Measurements from ENCODE around the gene STEEP1. TPM values are rescaled to one million over a fixed set of nuclear protein-coding genes. Genes with fewer than 3 reads are reported as not detected.

STEEP1 gene
- 20.1 TPM for total RNA-seq
- long read RNA-seq, partial matches to known transcripts: 0 of 7 reads
- long read RNA-seq, other reads (novel, unspliced or antisense): 3 of 7 reads

GRCh38 chrX:119565107-119565663 is at the start of gene STEEP1:
Gene STEEP1, minus strand, starts transcription at chrX:119565409. Its CDS starts 54 bp downstream, at chrX:119565355.
- peak within 1 kb of the TSS; percentile 78 for H3K27ac ChIP-seq
- peaks cover 8% of the 10 kb centered on the region for H3K4me1 ChIP-seq
- H3K27me3 ChIP-seq (ENCODE audit: low read depth): no peaks in the 10 kb centered on the region
- H3K36me3 ChIP-seq: peaks cover 6% of the 10 kb centered on the region
- no peak for TF ChIP-seq CTCF (IDR thresholded peaks at IDR 0.05)
- no peaks in the 10 kb centered on the region for H3K9me3 ChIP-seq
- peak; percentile 93 for DNase-seq
- intact Hi-C loops (cut with DNase I): no loop called here
- H3K4me3 ChIP-seq: peak within 1 kb of the TSS; percentile 66
- peak; percentile 96 to 97 for ATAC-seq

GRCh38 chrX:119614776-119615175 is 49.6 kb upstream of the STEEP1 start:
- Histone ChIP-seq H3K4me3 (no peak overlapping the region), H3K27ac (no peak overlapping the region), H3K36me3 (no peaks in the 10 kb centered on the region), H3K4me1 (no peaks in the 10 kb centered on the region), H3K9me3 (no peaks in the 10 kb centered on the region), H3K27me3 (ENCODE audit: low read depth) (no peaks in the 10 kb centered on the region)
- no peak for DNase-seq
- no peak for TF ChIP-seq CTCF (IDR thresholded peaks at IDR 0.05)
- intact Hi-C loops (cut with DNase I): no loop called here
- ATAC-seq: no peak

DNA sequence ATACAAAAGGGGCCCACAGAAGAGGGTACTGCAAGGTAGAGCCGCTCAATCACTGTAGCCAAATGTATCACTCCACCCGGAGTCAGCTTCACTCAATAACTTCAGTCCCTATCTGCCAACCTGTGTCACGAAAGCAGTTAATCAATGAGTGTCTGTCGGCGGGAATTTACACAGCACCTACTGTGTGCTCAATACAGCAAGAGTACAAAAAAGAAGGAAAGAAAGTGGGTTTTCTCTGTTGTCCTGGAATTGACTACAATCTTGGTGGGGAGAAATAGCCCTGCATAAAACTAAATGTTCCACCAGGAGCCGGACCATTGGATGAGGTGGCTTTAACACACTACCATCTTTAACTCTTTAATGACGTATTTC is 41.8 kb upstream of the STEEP1 start:
- Histone ChIP-seq H3K4me3 (peak overlapping the region; percentile 70), H3K9me3 (no peaks in the 10 kb centered on the region), H3K27me3 (ENCODE audit: low read depth) (no peaks in the 10 kb centered on the region), H3K27ac (peak overlapping the region; percentile 86), H3K4me1 (no peaks in the 10 kb centered on the region), H3K36me3 (no peaks in the 10 kb centered on the region)
- ATAC-seq: no peak
- TF ChIP-seq CTCF (IDR thresholded peaks at IDR 0.05): no peak
- intact Hi-C loops (cut with DNase I): no loop called here
- DNase-seq: no peak

DNA sequence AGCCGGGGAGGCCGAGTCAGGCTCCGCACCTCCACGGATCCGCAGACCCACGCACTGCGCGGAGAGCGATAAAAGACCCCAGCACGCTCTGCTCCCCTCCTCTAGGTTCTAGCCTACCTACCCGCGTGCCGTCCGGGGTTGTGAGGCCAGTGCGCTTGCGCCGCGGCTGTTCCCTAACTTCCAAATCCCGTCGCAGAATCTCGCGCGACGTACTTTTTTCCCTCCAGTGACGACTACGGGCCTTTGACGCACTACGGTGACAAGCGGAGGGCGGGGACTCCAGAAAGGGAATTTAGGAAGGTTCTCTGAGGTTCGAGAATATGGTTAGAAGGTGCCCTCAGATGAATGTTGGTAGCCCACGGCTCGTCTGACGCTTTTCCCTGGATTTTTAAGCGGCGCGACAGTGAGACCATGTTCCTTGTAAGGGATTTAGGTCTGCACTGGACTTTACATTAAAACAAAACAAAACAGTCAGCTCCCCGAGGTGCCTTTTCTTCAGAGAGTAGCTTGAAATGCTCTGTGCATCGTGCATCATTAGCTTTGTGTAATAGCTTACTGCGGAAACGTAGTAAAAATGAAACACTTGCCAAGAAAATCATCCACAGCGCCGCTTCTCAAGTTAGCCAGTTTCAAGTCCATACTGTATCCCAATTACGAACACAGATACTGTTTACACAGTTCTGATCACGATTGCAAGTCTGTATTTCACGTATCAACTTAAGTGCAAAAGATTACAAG is 41.2 kb upstream of the STEEP1 start, which contains the start of gene NKRF:
Gene NKRF (minus strand): TSS at position 145 of the 738 bp plus-strand sequence.
- Histone ChIP-seq H3K9me3 (no peaks in the 10 kb centered on the region), H3K4me1 (no peaks in the 10 kb centered on the region), H3K27ac (peak within 1 kb of the TSS; percentile 86), H3K36me3 (no peaks in the 10 kb centered on the region), H3K4me3 (peak within 1 kb of the TSS; percentile 70), H3K27me3 (ENCODE audit: low read depth) (no peaks in the 10 kb centered on the region)
- TF ChIP-seq CTCF (IDR thresholded peaks at IDR 0.05): no peak
- ATAC-seq: peak; percentile 97
- intact Hi-C loops (cut with DNase I): no loop called here
- DNase-seq: peak; percentile 94

- Histone ChIP-seq H3K36me3 (no peaks in the 10 kb centered on the region), H3K4me3 (peak overlapping the region; percentile 70), H3K4me1 (no peaks in the 10 kb centered on the region), H3K9me3 (no peaks in the 10 kb centered on the region), H3K27me3 (ENCODE audit: low read depth) (no peaks in the 10 kb centered on the region), H3K27ac (peak overlapping the region; percentile 86)
- DNase-seq: peak; percentile 47
- no peak for TF ChIP-seq CTCF (IDR thresholded peaks at IDR 0.05)
- peak; percentile 81 for ATAC-seq
- intact Hi-C loops (cut with DNase I): no loop called here
These were observed 40.5 kb upstream of the STEEP1 start for GRCh38 chrX:119605464-119606279.
